Measurements from ENCODE around the gene SLC44A2. TPM values are rescaled to one million over a fixed set of nuclear protein-coding genes. Genes with fewer than 3 reads are reported as not detected.
A peak's percentile ranks its signal among the peaks of the same experiment; 100 is the strongest.

Gene SLC44A2
- total and polyA plus RNA-seq, 7 donors: 12.9 to 88.6 (median 23.4) TPM

DNA sequence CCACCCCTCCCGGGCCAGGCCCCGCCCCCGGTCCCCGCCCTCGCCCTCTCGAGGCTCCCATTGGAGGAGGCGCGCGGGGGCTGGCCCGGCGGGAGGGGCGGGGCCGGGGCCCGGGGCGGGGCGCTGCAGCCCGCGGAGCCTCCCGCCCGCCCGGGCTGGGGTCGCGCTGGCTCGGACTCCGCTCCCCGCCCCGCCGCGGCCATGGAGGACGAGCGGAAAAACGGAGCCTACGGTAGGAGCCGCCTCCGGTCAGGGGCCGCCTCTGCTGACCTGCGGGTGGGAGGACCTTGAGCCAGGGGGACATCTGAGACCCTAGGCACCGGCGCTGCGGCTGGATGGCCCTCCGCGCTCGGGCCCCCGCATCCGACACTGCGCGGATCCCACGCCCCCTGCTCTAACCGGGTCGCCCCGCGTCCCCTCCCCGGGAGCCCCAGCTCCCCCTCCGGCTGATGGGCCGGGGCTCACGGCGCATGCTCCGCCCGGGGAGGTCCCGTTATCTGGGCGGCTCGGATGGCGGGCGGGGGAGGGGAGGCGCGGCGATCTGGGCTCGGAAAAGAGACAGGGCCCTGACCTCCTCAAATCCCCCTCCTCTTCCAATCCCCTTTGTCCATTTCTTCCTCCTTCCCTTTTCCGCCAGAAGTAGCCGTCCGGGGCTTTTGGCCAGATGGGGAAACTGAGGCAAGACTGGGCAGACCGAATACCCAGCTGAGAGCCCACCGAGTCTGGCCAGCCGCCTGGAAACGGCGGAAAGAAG, 22.8 kb upstream of the SLC44A2 start:
- Histone ChIP-seq H3K27ac (peak overlapping the region; percentile 82 to 92 (median 86)), H3K9me3 (no peaks in the 10 kb centered on the region), H3K27me3 (no peaks in the 10 kb centered on the region), H3K4me1 (peaks cover 0 to 18% (median 13%) of the 10 kb centered on the region in 4 donors), H3K36me3 (no peaks in the 10 kb centered on the region), H3K4me3 (peak overlapping the region; percentile 92 to 100 (median 97))
- TF ChIP-seq POLR2AphosphoS5 (IDR thresholded peaks at IDR 0.05) (peak; percentile 21 to 83 (median 60)), EP300 (IDR thresholded peaks at IDR 0.05) (no peak)
- WGBS, 2 donors: 1% methylated on average over 76 of the region's 76 CpGs
- peak; percentile 91 for DNase-seq
- intact Hi-C loops (cut with DNase I): no loop called here

DNA sequence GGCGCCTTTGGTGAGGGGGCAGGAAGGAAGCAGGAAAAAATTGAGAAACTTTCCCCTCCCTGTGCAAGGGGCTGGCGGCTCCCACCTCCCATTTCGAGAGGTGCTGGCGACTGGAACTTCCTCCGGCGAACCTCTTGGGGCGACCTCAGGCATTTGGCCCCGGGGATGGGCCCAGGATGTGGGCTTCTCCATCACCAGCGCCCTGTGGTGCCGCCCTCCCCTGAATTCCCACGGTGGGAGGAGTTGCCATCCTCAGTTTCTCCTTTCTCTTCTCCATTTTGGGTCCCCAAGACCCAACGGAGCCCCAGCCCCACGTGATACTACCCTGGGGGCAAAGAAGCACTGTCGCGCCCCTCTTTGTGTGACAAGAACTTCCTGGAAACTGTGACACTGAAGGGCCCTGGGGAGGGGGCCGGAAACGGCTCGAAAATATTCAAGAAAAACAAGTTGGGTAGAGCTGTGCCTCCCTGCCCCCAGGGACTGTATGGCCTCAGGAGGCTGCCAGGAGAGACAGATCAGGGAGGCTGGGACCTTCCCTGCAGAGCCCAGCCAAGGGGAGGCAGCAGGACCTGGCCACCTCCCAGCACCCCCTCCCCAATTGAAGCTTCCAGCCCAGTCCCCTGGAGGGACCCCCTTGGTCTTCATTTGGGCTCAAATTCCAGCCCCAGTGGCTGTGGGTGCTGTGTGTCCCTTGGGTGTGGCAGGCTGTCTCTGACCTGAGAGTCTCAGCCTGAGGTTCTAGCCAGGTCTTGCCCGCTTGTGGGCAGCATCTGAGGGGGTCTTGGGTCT, 22.1 kb upstream of the SLC44A2 start:
- intact Hi-C loops (cut with DNase I): no loop called here
- WGBS, 2 donors: 8 to 21% methylated on average over 19 of the region's 19 CpGs
- H3K4me3 ChIP-seq: peak overlapping the region; percentile 92 to 100 (median 97)
- DNase-seq: peak; percentile 68
- no peaks in the 10 kb centered on the region for H3K9me3 ChIP-seq
- peaks cover 0 to 18% (median 13%) of the 10 kb centered on the region in 4 donors for H3K4me1 ChIP-seq
- TF ChIP-seq, protein P1, sequence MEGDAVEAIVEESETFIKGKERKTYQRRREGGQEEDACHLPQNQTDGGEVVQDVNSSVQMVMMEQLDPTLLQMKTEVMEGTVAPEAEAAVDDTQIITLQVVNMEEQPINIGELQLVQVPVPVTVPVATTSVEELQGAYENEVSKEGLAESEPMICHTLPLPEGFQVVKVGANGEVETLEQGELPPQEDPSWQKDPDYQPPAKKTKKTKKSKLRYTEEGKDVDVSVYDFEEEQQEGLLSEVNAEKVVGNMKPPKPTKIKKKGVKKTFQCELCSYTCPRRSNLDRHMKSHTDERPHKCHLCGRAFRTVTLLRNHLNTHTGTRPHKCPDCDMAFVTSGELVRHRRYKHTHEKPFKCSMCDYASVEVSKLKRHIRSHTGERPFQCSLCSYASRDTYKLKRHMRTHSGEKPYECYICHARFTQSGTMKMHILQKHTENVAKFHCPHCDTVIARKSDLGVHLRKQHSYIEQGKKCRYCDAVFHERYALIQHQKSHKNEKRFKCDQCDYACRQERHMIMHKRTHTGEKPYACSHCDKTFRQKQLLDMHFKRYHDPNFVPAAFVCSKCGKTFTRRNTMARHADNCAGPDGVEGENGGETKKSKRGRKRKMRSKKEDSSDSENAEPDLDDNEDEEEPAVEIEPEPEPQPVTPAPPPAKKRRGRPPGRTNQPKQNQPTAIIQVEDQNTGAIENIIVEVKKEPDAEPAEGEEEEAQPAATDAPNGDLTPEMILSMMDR (IDR thresholded peaks at IDR 0.05): no peak
- TF ChIP-seq POLR2AphosphoS5 (IDR thresholded peaks at IDR 0.05): no peak
- no peak for TF ChIP-seq EP300 (IDR thresholded peaks at IDR 0.05)
- no peak for TF ChIP-seq POLR2A (IDR thresholded peaks at IDR 0.05)
- no peaks in the 10 kb centered on the region for H3K27me3 ChIP-seq
- H3K27ac ChIP-seq: peak overlapping the region; percentile 82 to 92 (median 86)
- no peaks in the 10 kb centered on the region for H3K36me3 ChIP-seq

DNA sequence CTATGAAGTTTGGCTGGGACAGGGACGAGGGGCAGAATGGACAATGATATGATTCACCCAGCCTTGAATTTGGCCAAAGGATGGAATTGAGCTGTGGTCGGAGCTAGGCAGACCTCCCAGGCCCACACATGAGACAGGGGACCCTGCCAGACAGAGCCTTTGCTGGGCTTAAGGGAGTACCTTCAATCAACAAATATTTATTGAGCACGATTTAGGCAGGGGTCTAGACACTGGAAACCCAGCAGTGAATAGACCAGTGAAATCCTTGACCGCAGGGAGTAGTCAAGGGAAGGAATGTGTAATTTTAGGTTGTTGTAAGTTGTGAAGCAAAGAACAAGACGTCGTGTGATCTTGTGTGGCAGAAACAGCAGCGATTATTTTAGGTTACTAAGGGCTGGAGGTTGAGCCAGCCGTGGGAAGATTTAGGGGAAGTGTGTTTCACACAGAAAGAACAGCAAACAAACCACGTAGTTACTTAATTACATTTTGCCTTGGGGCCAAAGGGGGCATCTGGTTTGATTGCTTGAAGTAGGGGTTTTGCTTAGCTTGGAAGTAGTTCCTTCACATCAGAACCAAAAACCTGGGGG, 21.4 kb upstream of the SLC44A2 start:
- H3K4me1 ChIP-seq: peaks cover 0 to 18% (median 13%) of the 10 kb centered on the region in 4 donors
- 22 to 23% methylated on average over 9 of the region's 9 CpGs for WGBS, 2 donors
- H3K4me3 ChIP-seq: peak overlapping the region in 3 of 4 donors; percentile 92 to 99 (median 95)
- intact Hi-C loops (cut with DNase I): no loop called here
- no peaks in the 10 kb centered on the region for H3K36me3 ChIP-seq
- H3K27me3 ChIP-seq: no peaks in the 10 kb centered on the region
- no peak for TF ChIP-seq POLR2A (IDR thresholded peaks at IDR 0.05)
- TF ChIP-seq, protein P1 (IDR thresholded peaks at IDR 0.05): no peak
- TF ChIP-seq POLR2AphosphoS5 (IDR thresholded peaks at IDR 0.05): peak in 1 of 4 donors; percentile 23
- no peak for TF ChIP-seq EP300 (IDR thresholded peaks at IDR 0.05)
- no peak for DNase-seq
- H3K9me3 ChIP-seq: no peaks in the 10 kb centered on the region
- peak overlapping the region; percentile 82 to 92 (median 86) for H3K27ac ChIP-seq

DNA sequence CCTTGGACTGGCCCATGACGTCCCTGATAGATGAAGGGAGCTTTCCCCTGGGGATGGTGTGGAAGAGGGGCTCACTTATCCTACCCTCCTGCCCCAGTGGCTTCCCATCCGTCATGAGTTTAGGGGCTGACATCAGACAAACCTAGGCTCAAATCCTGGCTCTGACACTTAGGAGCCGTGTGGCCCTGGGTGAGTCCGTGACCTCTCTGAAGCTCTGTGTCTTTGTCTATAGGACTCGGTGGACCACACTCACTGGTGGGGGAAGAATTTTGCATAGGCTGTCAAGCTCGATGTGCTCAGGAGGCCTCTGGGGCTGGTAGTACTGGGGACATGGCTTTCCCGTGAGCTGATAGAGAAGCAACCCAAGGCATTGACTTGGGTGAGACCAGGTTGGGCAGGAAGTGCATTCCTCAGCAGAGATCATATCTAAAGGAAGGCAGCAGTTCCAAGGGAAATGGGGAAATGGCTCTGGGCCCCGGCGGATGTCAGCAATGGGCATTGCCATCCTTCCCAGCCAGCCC, 20.8 kb upstream of the SLC44A2 start:
- intact Hi-C loops (cut with DNase I): no loop called here
- TF ChIP-seq POLR2AphosphoS5 (IDR thresholded peaks at IDR 0.05): peak in 1 of 4 donors; percentile 15
- TF ChIP-seq POLR2A (IDR thresholded peaks at IDR 0.05): no peak
- no peak for TF ChIP-seq EP300 (IDR thresholded peaks at IDR 0.05)
- TF ChIP-seq, protein P1 (IDR thresholded peaks at IDR 0.05): no peak
- Histone ChIP-seq H3K27me3 (no peaks in the 10 kb centered on the region), H3K36me3 (no peaks in the 10 kb centered on the region), H3K27ac (peak overlapping the region; percentile 82 to 92 (median 86)), H3K4me1 (peaks cover 0 to 18% (median 13%) of the 10 kb centered on the region in 4 donors), H3K4me3 (no peak overlapping the region), H3K9me3 (no peaks in the 10 kb centered on the region)
- WGBS, 2 donors: 49 to 82% methylated on average over 9 of the region's 9 CpGs
- no peak for DNase-seq
